Stimulated activated CD8-positive, alpha-beta memory T cell treated with anti-CD3 and anti-CD28 coated beads, Interleukin-12 subunit alpha, Interleukin-12 subunit beta, amount 100 ng/mL, for 24 hours (primary cell): ENCODE results near the gene NEURL2.
"Not testable (repeated sequence)": the region's sequence is repeated elsewhere in the genome, so short reads cannot be mapped to it uniquely, and the experiment has no call there.

Experiments used
- DNase-seq: peaks from one replicate; pipeline ENCODE4 v3.0.0-alpha.2; 2020; ENCODE audit errors: extremely low read depth

NEURL2 gene

GRCh38 chr20:45890985-45891983, at the start of gene NEURL2, which contains the start of gene CTSA:
NEURL2 (minus strand) TSS chr20:45891208; CDS start chr20:45890991, 217 bp downstream.
CTSA (plus strand) TSS chr20:45891335; CDS start chr20:45891569, 234 bp downstream.
- peak; percentile 72 for DNase-seq

- no peak for DNase-seq
These were observed 49.5 kb upstream of the NEURL2 start for GRCh38 chr20:45940469-45940868.

GRCh38 chr20:45940053-45940452, 49.0 kb upstream of the NEURL2 start:
- no peak for DNase-seq

DNA sequence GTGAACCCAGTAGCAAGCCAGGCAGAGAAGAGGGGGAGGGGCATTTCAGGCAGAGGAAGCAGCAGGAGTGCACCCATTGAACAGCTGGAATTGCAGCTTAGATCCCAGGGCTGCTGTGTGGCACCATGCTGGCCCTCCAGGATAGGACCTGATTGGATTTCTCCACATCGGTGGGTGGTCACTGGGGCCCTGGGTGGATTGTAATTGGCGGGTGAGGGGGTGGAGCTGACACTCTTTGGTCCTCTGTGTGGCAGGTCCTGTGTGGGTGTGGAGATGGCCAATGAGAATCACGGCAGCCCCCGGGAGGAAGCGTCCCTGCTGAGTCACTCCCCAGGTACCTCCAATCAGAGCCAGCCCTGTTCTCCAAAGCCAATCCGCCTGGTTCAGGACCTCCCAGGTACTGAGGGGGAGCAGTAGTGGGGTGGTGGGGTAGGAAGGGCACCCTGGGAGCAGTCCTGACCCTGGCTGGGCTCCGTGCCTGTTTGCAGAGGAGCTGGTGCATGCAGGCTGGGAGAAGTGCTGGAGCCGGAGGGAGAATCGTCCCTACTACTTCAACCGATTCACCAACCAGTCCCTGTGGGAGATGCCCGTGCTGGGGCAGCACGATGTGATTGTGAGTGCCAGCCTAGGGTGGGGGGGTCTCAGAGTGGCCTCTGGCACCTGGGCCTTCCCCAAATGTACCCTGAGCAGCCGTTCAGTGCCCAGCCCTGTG, 47.9 kb upstream of the NEURL2 start:
- DNase-seq = no peak

GRCh38 chr20:45937765-45938164, 46.8 kb upstream of the NEURL2 start:
- DNase-seq = no peak

- no peak for DNase-seq
These were observed 44.5 kb upstream of the NEURL2 start for GRCh38 chr20:45935416-45936046.

DNA sequence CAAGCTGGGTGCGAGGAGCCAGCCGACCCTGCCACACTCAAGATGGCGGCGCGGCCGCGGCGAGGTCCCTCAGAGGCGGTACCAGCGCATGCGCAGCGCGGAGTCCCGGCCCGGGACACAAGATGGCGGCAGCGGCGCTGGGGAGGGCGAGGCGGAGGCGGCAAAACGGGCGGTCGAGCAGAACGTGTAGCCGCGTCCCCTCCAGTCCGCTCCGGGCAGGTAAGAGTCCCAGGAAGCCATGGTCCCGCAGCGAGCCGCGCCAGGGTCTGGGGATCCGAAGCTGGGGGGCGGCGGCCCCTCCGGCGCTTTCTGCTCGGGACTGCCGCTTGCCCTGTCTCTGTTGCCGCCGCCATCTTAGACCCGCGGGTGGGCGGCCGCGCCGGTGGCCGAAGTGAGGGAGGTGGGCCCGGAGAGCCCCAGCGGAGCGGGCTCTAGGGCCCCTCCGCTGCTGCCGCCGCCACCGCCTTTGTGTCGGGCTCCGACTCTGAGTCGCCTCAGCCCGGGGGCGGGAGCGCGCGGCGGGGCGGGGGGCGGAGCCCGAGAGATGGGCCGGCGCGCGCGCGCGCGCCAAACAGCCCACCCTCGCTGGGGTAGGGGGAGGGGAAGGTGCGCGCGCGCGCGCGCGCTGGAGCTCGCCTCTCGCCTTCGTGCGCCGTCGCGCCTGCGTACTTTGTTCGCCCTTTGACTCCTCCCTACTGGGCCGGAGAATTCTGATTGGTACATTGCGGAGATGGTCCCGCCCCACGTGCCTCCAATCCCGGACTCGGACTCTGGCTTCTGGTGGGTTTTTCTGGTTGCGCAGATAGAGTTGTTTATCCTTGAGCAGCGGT, 43.8 kb upstream of the NEURL2 start, which contains the start of gene PCIF1:
Gene PCIF1 (plus strand): TSS at position 98 of the 830 bp plus-strand sequence. CDS start 4,317 bp downstream, outside the sequence.
- DNase-seq = peak; percentile 94

DNA sequence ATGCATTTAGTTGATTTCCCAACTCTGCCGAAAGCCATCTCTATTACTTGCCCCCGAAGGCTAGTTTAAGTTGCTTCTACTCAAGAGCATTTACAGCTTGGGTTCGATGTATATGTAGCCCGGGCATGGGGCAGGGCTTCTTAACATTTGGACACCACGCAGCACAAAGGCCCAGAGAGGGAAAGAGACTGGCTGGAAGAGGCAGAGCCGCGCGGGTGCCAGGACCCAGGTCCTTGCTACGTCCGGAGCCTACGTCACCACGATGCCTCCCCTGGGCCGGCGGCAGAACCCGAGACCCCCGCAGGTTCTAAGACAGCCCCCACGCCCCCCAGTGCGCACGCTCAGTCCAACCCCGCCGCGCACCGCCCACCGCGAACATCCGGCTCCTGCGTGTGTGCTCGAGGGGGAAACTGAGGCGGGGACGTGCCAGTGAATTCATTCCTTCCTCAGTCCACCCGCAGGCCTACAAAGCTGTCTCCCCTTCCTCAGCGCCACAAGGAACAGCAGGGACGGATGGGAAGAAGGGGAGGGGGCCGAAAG, 43.1 kb upstream of the NEURL2 start:
- DNase-seq = no peak

- DNase-seq = no peak
These were observed 42.4 kb upstream of the NEURL2 start for GRCh38 chr20:45933266-45934045.

GRCh38 chr20:45931680-45932079, 40.7 kb upstream of the NEURL2 start:
- not testable (repeated sequence) for DNase-seq

GRCh38 chr20:45927071-45927878, 36.3 kb upstream of the NEURL2 start:
- no peak for DNase-seq

- DNase-seq = no peak
These were observed 35.7 kb upstream of the NEURL2 start for GRCh38 chr20:45926731-45927070.

DNA sequence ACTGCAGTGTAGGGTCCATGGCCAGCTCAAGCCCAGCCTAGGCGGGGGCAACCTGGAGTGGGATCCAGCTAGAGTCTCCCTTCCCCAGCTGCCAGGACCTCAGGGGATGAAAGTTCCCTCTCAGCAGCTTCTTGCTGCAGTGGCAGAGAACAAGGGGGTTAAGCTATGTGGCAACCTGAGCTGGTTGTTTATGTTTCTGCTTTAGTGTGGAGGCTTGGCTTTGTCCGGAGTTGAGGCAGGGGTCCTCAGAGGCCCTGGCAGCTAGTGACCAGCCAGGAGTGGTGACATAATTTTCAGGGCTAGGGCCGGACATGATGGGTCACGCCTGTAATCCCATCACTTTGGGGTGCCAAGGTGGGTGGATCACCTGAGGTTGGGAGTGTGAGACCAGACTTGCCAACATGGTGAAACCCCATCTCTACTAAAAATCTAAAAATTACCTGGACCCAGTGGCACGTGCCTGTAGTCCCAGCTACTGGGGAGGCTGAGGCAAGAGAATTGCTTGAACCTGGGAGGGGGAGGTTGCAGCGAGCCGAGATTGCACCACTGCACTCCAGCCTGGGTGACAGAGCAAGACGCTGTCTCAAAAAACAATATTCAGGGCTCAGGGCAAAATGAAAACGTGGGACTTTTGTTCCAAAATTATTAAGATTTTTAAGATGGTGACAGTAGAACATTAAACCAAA, 35.0 kb upstream of the NEURL2 start:
- no peak for DNase-seq

GRCh38 chr20:45924391-45925261, 33.6 kb upstream of the NEURL2 start:
- no peak for DNase-seq

DNA sequence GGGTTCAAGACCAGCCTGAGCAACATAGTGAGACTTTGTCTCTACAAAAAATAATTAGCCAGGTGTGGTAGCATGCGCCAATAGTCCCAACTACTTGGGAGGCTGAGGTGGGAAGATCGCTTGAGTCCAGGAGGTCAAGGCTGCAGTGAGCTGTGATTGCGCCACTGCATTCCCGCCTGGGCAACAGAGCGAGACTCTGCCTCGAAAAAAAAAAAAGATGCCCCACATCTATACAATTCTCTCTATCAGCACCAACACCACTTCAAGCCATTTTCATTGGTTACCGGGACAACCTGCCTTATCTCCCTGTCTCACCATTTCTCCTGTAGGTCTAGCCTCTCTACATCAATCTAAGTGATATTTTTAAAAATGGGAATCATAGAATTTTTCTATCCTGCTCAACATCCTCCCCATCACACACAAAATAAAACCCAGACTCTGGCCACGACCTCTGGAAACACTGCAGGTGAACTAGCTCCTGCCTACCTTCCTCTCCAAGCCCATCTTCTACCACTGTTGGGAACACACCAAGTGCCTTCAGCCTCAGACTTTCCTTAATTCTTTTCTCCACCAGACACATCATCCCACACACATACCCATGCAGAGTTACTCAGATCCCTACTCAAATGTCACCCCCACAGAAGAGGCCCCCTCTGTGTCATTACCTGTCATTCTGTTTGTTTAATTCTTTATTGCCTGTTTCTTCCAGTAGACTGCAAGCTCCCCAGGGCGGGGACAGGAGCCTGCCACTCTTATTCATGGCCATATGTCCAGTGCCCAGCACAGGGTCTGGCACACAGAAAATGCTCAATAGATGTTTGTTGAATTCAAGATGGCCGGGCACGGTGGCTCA, 30.6 kb upstream of the NEURL2 start:
- no peak for DNase-seq

DNA sequence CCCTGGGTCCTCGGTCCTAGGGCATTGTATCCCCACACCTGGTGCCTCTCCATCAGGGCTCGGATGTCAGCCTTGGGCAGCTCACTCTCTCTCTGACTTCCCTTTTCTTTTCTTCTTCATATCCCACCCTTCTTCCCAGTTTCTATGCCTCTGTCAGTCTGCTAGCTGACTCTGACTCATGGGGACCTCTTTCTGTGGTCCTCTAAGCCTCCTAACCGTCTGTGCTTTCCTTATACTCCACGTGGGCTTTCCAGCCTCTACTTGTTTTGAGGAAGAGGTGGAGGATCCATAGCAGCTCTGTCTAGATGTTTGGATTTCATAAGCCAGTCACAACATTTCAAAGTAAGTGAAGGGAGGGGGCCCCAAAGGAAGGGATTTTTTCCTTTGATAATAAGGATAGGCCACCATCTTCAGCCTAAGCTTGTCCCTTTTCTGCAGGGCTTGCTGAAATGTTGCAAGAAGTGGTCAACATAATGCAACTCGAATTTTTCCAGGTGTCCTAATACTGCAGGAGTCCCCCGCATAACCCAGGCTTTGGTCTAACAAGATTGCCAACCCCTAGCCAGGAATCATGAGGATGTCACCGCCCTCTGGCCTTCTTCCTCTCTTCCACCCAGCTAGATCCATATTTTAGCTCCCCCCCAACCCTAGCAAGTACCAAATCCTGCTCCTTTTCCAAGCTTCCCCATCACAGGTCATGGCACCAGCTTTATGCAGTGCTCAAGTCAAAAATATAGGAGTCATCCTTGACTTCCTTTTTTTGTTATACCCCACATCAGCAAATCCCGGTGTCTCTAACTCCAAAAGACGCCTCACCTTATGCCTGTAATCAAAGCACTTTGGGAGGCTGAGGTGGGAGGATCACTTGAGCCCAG, 29.7 kb upstream of the NEURL2 start:
- DNase-seq = no peak
